HFFc6 (cell line): ENCODE results near the gene THUMPD2. TPM values are rescaled to one million over a fixed set of nuclear protein-coding genes. Genes with fewer than 3 reads are reported as not detected.

Experiments
- DNase-seq: peaks from one replicate; pipeline ENCODE4 v3.0.0-alpha.2; 2018
- H3K27ac Mint-ChIP-seq: 2 replicates; pipeline ENCODE4 v1.8.0; 2020; ENCODE audit warnings: mild to moderate bottlenecking, mixed read lengths
- H3K27me3 Mint-ChIP-seq: 2 replicates; pipeline ENCODE4 v1.8.0; 2021; ENCODE audit warnings: mild to moderate bottlenecking, moderate library complexity, mixed read lengths; ENCODE audit not compliant: insufficient read depth
- H3K36me3 Mint-ChIP-seq: 2 replicates; pipeline ENCODE4 v1.8.0; 2021; ENCODE audit warnings: low read depth, mixed read lengths
- H3K4me1 Mint-ChIP-seq: 2 replicates; pipeline ENCODE4 v1.8.0; 2020; ENCODE audit warnings: low read depth, mixed read lengths
- H3K4me3 Mint-ChIP-seq: 2 replicates; pipeline ENCODE4 v1.8.0; 2020; ENCODE audit warnings: mild to moderate bottlenecking, moderate library complexity, mixed read lengths
- H3K9me3 Mint-ChIP-seq: 2 replicates; pipeline ENCODE4 v1.8.0; 2020; ENCODE audit warnings: mild to moderate bottlenecking, mixed read lengths
- total RNA-seq, 6 experiments: library from RNA; stranded (reverse); fragmentation: NEBNext Ultra II Directional; extraction: Animal tissue kit (Norgen Biotek cat#: 25700); gene quantifications; 2 replicates in 1 of 6; 3 replicates in 5 of 6; pipeline ENCODE4 v1.2.3, GENCODE V29; 2021
- TF ChIP-seq, protein P1 (sequence below): fragments of 200-600 bp; sonication (generic); IDR thresholded peaks from 2 replicates; pipeline ENCODE4 v1.5.0; 2021; ENCODE audit warnings: antibody characterized with exemption, mild to moderate bottlenecking

Gene THUMPD2
- total RNA-seq, 6 experiments from 2014 or later: 5.2 to 7.1 (median 6.1) TPM

DNA sequence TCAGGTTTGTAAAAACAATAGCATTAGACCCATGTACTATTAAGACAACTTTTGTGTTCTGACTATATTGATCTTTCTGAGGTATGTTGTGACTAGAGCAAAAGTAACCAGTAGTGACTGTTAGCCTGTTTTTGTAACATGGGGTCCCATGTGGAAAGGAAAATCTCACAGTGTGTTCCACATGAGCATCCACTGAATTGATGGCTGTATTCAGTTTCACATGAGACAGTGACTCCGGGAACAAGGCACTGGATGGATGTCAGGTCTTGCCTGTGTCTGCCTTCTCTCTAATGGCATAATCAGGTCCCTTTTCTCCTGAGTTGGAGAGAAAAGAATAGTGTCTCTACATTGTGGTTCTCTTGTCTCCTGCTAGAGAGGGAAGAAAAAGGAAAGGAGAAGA is 85.8 kb downstream of the THUMPD2 start:
- H3K9me3 Mint-ChIP-seq: peaks cover 6% of the 10 kb centered on the region
- TF ChIP-seq, protein P1, sequence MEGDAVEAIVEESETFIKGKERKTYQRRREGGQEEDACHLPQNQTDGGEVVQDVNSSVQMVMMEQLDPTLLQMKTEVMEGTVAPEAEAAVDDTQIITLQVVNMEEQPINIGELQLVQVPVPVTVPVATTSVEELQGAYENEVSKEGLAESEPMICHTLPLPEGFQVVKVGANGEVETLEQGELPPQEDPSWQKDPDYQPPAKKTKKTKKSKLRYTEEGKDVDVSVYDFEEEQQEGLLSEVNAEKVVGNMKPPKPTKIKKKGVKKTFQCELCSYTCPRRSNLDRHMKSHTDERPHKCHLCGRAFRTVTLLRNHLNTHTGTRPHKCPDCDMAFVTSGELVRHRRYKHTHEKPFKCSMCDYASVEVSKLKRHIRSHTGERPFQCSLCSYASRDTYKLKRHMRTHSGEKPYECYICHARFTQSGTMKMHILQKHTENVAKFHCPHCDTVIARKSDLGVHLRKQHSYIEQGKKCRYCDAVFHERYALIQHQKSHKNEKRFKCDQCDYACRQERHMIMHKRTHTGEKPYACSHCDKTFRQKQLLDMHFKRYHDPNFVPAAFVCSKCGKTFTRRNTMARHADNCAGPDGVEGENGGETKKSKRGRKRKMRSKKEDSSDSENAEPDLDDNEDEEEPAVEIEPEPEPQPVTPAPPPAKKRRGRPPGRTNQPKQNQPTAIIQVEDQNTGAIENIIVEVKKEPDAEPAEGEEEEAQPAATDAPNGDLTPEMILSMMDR: no peak
- H3K27me3 Mint-ChIP-seq: no peaks in the 10 kb centered on the region; the same call in 1 of the 2 replicates

DNA sequence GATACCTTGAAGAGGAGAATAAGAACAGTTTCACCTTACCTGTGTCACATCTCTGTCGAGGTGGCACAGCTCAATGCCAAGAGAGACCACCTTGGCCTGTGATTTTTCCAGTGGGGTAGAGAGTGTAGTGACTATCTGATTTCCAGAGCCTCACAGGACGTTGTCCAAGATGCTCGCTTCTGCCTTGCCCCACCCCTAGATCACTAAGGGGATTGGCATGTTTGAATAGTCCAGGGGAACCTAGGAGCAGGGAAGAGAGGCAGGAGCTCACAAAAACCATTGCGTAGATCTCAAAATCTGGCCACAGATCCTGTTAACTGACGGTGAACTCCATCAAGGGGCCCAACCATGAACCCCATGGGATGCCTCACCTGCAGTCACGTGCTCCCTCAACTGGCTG is 89.2 kb downstream of the THUMPD2 start:
- Mint-ChIP-seq H3K27ac (no peak overlapping the region), H3K27me3 (no peaks in the 10 kb centered on the region), H3K9me3 (peaks cover 6% of the 10 kb centered on the region), H3K36me3 (peaks cover 7% of the 10 kb centered on the region), H3K4me3 (no peak overlapping the region), H3K4me1 (peaks cover 13% of the 10 kb centered on the region)
- no peak for DNase-seq
- TF ChIP-seq, protein P1: no peak

More for the DNA sequence above, 85.8 kb downstream of the THUMPD2 start:
- no peak for DNase-seq
- Mint-ChIP-seq H3K4me3 (no peak overlapping the region), H3K27ac (no peak overlapping the region), H3K36me3 (peaks cover 7% of the 10 kb centered on the region), H3K4me1 (peaks cover 43% of the 10 kb centered on the region)

DNA sequence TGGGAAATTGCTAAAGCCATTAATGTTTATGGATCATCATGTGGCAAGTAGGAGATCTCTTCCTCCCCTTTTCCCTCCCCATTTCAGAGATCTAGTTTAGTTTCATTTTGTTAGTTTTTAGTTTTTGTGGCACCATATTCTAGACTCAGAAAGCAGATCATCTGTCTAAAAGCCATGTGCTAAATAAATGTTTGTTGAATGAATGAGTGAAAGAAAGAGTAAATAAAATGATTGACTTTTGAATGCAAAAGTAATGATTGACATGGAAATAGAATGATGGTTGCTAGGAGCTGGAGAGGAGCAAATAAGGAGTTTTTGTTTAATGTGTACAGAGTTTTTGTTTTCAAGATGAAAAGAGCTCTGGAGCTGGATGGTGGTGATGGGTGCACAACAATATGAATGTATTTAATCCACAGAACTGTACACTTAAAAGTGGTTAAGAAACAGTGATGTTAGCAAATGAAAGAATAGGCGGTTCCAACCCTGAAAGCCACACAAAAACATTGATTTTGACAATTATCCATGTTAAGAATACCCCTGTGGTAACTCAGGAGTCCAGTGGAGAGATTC is 89.7 kb downstream of the THUMPD2 start:
- no peak overlapping the region for H3K27ac Mint-ChIP-seq
- H3K9me3 Mint-ChIP-seq: peaks cover 6% of the 10 kb centered on the region
- peaks cover 13% of the 10 kb centered on the region for H3K4me1 Mint-ChIP-seq
- H3K27me3 Mint-ChIP-seq: peaks cover 4% of the 10 kb centered on the region
- no peak for DNase-seq
- TF ChIP-seq, protein P1: no peak
- H3K4me3 Mint-ChIP-seq: no peak overlapping the region
- H3K36me3 Mint-ChIP-seq: peaks cover 7% of the 10 kb centered on the region

DNA sequence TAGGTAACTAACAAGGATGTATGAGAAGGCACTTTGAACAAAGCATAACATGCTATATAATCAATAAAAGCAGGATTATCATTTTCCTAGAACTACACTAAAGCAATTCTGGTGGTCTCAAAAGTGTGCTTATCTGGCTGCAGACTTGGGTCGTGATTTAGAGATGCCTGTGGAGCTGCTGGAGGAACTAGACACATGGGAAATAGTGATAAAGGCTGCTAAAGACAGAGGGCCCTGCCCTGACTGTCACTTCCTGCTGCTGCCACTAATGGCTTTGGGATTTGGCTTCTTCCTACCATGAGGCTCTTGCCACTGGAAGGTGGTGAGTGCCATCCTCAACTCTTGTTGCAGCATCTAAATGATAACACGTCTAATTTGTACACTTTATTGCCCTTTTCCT is 90.9 kb downstream of the THUMPD2 start:
- Mint-ChIP-seq H3K27ac (no peak overlapping the region), H3K9me3 (peaks cover 6% of the 10 kb centered on the region), H3K4me1 (peaks cover 13% of the 10 kb centered on the region), H3K27me3 (peaks cover 4% of the 10 kb centered on the region), H3K36me3 (peaks cover 7% of the 10 kb centered on the region), H3K4me3 (no peak overlapping the region)
- DNase-seq: no peak
- TF ChIP-seq, protein P1: no peak

DNA sequence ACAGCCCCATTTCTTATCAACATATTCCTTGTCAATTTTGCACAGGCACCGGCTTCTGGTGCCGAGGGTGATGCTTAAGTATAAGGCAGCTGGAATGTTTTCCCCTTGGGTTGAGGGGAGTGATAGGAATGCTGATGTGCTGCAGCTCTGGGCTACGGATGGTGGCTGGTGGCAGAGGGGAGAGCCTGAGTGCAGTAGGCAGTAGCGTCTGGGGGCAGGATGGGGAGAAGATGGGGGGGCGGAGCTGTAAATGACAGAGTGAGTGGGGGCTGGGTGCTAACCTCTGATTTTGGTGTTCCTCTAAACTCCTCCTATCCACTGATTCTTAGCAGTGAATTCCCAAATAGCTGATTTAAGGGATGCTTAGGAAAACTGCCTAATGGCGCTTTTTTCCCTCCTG is 92.6 kb downstream of the THUMPD2 start:
- Mint-ChIP-seq H3K4me1 (peaks cover 13% of the 10 kb centered on the region), H3K4me3 (no peak overlapping the region), H3K36me3 (peaks cover 7% of the 10 kb centered on the region), H3K27ac (no peak overlapping the region), H3K9me3 (peaks cover 6% of the 10 kb centered on the region), H3K27me3 (peaks cover 4% of the 10 kb centered on the region)
- DNase-seq: no peak
- TF ChIP-seq, protein P1: no peak

Other genes with a start within 250 kb of the THUMPD2 start
- gene TMEM178A, start 113.3 kb downstream of the THUMPD2 start, total RNA-seq: under 1 TPM; 0.18 to 0.99 (median 0.44) TPM